DLD1 (cell line): Measurements from ENCODE around the gene MAG.

Experiments
- in situ Hi-C: cut with HindIII; loops from 2 replicates; pipeline ENCODE4 v1.10.0; 2017; ENCODE audit warnings: low sequenced_read_pairs

Gene MAG

DNA sequence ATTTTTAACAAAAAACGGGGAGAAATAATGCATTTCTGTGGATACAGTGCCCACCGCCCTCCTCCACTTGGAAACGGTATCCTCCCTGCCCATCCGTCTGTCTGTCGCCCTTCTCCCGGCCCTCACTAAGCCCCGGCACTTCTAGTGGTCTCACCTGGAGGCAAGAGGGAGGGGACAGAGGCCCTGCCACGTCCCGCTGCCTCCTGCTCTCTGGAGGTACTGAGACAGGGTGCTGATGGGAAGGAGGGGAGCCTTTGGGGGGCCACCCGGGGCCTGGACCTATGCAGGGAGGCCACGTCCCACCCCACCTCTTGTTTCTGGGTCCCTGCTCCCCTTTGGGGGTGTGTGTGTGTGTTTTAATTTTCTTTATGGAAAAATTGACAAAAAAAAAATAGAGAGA, 12.6 kb upstream of the MAG start:
- in situ Hi-C loops, result loop anchor here (25.0 kb wide), 1 partner anchor 158 kb away; the partner anchor contains the start of gene FFAR2

- in situ Hi-C loops, result loop anchor here (25.0 kb wide), 1 partner anchor 157 kb away; the partner anchor contains the start of gene FFAR2
Measured at GRCh38 chr19:35279985-35280821, 11.8 kb upstream of the MAG start.

- in situ Hi-C loops, result loop anchor here (25.0 kb wide), 1 partner anchor 156 kb away; the partner anchor contains the start of gene FFAR2
Measured at GRCh38 chr19:35281303-35281702, 10.7 kb upstream of the MAG start.

GRCh38 chr19:35284153-35285094, 7.5 kb upstream of the MAG start:
- in situ Hi-C loops, result loop anchor here (25.0 kb wide), 1 partner anchor 153 kb away; the partner anchor contains the start of gene FFAR2

GRCh38 chr19:35285095-35285449, 6.9 kb upstream of the MAG start:
- in situ Hi-C loops, result loop anchor here (25.0 kb wide), 1 partner anchor 152 kb away; the partner anchor contains the start of gene FFAR2

DNA sequence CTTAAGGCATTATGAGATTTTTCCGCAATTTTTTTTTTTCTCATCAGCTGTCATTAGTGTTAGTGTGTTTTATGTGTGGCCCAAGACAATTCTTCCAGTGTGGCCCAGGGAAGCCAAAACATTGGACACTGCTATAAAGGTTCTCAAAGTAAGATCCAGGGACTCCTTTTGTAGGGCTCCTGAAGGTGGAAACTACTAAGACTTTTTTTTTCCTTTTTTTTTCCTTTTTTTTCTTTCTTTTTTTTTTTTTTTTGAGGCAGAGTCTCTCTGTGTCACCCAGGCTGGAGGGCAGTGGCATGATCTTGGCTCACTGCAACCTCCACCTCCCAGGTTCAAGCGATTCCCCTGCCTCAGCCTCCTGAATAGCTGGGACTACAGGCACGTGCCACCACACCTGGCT, 6.5 kb upstream of the MAG start:
- in situ Hi-C loops, result loop anchor here (25.0 kb wide), 1 partner anchor 152 kb away; the partner anchor contains the start of gene FFAR2

DNA sequence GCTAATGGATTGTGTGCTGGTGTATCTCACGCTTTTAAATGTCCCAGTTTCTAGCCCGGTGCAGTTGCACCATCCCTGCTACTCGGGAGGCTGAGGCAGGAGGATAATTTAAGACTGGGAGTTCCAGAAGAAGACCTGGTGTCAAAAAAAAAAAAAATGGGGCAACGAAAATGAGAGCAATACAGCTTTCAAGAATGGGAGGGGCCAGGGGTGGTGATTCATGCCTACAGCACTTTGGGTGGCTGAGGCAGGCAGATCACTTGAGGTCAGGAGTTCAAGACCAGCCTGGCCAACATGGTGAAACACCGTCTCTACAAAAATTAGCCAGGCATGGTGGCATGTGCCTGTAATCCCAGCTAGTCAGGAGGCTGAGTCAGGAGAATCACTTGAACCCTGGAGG, 5.9 kb upstream of the MAG start:
- in situ Hi-C loops, result loop anchor here (25.0 kb wide), 1 partner anchor 151 kb away; the partner anchor contains the start of gene FFAR2

GRCh38 chr19:35287713-35288112, 4.2 kb upstream of the MAG start:
- in situ Hi-C loops, result loop anchor here (25.0 kb wide), 1 partner anchor 150 kb away; the partner anchor contains the start of gene FFAR2

GRCh38 chr19:35288331-35288730, 3.6 kb upstream of the MAG start:
- in situ Hi-C loops, result loop anchor here (25.0 kb wide), 1 partner anchor 149 kb away; the partner anchor contains the start of gene FFAR2

DNA sequence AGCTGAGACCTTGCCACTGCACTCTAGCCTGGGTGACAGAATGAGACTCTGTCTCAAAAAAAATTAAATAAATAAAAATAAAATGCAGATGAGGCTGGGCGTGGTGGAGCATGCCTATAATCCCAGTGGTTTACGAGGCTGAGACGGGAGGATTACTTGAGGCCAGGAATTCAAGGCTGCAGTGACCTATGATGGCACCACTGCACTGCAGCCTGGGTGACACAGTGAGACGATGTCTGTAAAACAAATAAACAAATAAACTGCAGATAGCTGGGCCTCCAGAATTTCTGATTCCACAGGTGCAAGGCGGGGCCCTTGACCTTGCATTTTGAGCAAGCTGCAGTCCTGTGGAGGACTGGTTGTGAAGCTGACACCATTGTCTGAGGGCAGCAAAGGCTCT, 3.1 kb upstream of the MAG start:
- in situ Hi-C loops, result loop anchor here (25.0 kb wide), 1 partner anchor 148 kb away; the partner anchor contains the start of gene FFAR2

DNA sequence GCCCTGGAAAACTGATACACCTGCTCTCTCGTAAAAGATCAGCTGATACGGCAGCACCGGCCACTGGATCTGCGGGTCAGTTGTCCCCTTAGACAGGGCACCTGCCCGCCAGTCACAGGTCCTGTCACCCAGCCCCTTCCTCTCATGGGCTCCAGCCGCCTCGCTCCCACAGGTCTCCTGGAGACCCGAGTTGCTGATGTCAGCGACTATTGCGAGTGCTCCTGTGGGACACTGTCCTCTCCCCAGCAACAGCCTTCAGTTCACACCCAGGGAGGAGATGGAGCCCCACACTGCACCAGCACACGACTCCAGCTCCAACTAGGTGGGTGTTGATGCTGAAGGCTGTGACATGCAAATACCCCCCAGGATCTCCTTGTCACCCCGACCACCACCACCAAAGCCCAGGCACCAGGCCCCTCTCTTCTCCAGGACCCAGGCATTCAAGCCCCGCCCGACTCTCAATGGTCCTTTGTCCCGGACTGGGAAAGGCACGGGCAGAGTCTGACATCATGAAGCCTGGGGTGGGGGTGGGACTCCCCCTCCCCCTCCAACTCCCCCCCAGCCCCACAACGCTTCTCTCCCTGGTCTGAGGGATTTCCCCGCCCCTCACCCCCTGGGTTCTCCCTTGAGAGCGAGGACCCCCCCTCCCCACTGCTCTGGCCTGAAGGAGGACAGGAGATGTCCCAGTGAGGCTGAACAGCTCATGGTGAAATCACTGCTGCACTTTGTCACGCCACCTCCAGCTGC, 1.4 kb upstream of the MAG start:
- in situ Hi-C loops, result loop anchor here (25.0 kb wide), 1 partner anchor 147 kb away; the partner anchor contains the start of gene FFAR2

- in situ Hi-C loops, result loop anchor here (25.0 kb wide), 1 partner anchor 146 kb away; the partner anchor contains the start of gene FFAR2
Measured at GRCh38 chr19:35291259-35291658, 702 bp upstream of the MAG start.

DNA sequence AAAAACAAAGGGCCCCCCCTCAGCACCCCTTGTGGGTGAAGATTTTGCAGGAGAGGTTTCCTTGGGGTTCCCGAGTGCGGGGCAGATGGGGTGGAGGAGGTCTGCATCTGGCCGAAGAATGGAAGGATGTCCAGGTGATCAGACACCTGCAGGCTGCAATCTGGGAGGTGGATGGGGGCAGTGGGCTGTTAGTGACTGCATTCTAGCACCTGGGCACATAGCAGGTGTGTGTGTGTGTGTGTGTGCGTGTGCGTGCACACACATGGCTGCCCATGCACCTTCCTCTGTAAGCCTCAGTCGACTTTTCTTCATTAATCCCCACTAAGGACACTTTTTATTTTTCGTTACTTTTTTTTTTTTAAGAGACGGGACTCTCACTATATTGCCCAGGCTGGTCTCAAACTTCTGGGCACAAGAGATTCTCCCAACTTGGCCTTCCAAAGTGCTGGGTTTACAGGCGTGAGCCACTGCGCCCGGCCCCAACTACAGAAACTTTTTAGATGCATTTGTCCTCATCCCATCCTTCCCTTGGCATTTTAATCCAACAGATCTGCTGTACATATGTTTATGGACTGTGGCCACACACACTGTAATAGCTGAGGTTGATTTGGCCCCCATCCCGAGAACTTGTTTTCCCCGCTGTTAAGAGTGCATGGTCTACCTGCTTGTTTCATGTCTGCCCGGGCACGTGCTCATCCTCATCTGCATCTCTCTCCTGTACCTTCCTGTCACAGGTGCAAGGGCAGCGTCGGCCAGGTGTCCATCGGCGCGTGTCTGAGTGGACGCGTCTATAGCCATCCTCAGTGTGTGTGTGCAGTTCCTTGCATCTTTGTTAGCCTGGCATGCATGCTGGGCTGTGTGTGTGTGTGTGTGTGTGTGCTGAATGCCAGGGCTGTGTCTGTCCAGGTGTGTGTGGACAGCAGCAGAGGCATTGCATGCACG, 731 bp downstream of the MAG start:
- in situ Hi-C loops, result loop anchor here (25.0 kb wide), 1 partner anchor 145 kb away; the partner anchor contains the start of gene FFAR2

GRCh38 chr19:35293363-35293739, 1.4 kb downstream of the MAG start:
- in situ Hi-C loops, result loop anchor here (25.0 kb wide), 1 partner anchor 144 kb away; the partner anchor contains the start of gene FFAR2

GRCh38 chr19:35293808-35294207, 1.8 kb downstream of the MAG start:
- in situ Hi-C loops, result loop anchor here (25.0 kb wide), 1 partner anchor 143 kb away; the partner anchor contains the start of gene FFAR2

GRCh38 chr19:35294328-35294727, 2.4 kb downstream of the MAG start:
- in situ Hi-C loops, result loop anchor here (25.0 kb wide), 1 partner anchor 143 kb away; the partner anchor contains the start of gene FFAR2

- in situ Hi-C loops, result loop anchor here (25.0 kb wide), 1 partner anchor 142 kb away; the partner anchor contains the start of gene FFAR2
Measured at GRCh38 chr19:35294859-35295791, 3.2 kb downstream of the MAG start.
